Hepatocyte (in vitro differentiated cells): ENCODE measurements around the gene FAM124A. TPM values are rescaled to one million over a fixed set of nuclear protein-coding genes. Genes with fewer than 3 reads are reported as not detected.

Source experiments
- DNase-seq: peaks from one replicate; pipeline ENCODE4 v3.0.0-alpha.2; 2016; ENCODE audit warnings: low spot score
- H2AFZ ChIP-seq: fragments of 200-600 bp; sonication (generic); 2 replicates; pipeline ENCODE4 v1.6.0; 2016; ENCODE audit warnings: antibody characterized with exemption, mild to moderate bottlenecking
- H3K27ac ChIP-seq: fragments of 200-600 bp; sonication (generic); 2 replicates; pipeline ENCODE4 v1.5.1; 2016; ENCODE audit warnings: mild to moderate bottlenecking
- H3K27me3 ChIP-seq: fragments of 200-600 bp; sonication (generic); 2 replicates; pipeline ENCODE4 v1.6.1; 2016
- H3K36me3 ChIP-seq: fragments of 200-600 bp; sonication (generic); replicated peaks from 2 replicates; pipeline ENCODE4 v1.5.1; 2016; ENCODE audit warnings: low read depth; ENCODE audit not compliant: insufficient read depth
- H3K4me1 ChIP-seq: fragments of 200-600 bp; sonication (generic); 2 replicates; pipeline ENCODE4 v1.5.1; 2016; ENCODE audit warnings: mild to moderate bottlenecking, moderate library complexity; ENCODE audit not compliant: insufficient read depth
- H3K4me2 ChIP-seq: fragments of 200-600 bp; sonication (generic); 2 replicates; pipeline ENCODE4 v1.6.0; 2016
- H3K4me3 ChIP-seq: fragments of 200-600 bp; sonication (generic); 2 replicates; pipeline ENCODE4 v1.5.1; 2016; ENCODE audit warnings: mild to moderate bottlenecking
- H3K79me2 ChIP-seq: fragments of 200-600 bp; sonication (generic); 2 replicates; pipeline ENCODE4 v1.6.0; 2017; ENCODE audit warnings: mild to moderate bottlenecking
- H3K9me2 ChIP-seq: fragments of 200-600 bp; sonication (generic); replicated peaks from 2 replicates; pipeline ENCODE4 v1.6.0; 2017; ENCODE audit warnings: mild to moderate bottlenecking; ENCODE audit not compliant: insufficient read depth
- H3K9me3 ChIP-seq: fragments of 200-600 bp; sonication (generic); 2 replicates; pipeline ENCODE4 v1.5.1; 2016; ENCODE audit warnings: low read depth, mild to moderate bottlenecking
- H4K20me1 ChIP-seq: fragments of 200-600 bp; sonication (generic); 2 replicates; pipeline ENCODE4 v1.6.0; 2016; ENCODE audit warnings: mild to moderate bottlenecking; ENCODE audit not compliant: insufficient read depth, poor library complexity, severe bottlenecking
- EZH2 ChIP-seq: fragments of 200-600 bp; sonication (generic); IDR thresholded peaks from 2 replicates; pipeline ENCODE4 v1.6.1; 2016; ENCODE audit warnings: antibody characterized with exemption, mild to moderate bottlenecking, borderline replicate concordance
- EZH2phosphoT487 ChIP-seq: fragments of 200-600 bp; sonication (generic); IDR thresholded peaks from one replicate; pipeline ENCODE4 v1.6.1; 2018; ENCODE audit warnings: antibody characterized with exemption, mild to moderate bottlenecking, low read depth, moderate library complexity; ENCODE audit not compliant: unreplicated experiment, severe bottlenecking
- WGBS: methylation state at CpG from one replicate; pipeline ENCODE4 v1.1.6; 2016; ENCODE audit warnings: low lambda C conversion rate; ENCODE audit errors: missing lambda C conversion rate; 5-methylcytosine and 5-hydroxymethylcytosine counted together
- polyA plus RNA-seq: library from polyadenylated mRNA; unstranded; fragments of >200 nt; fragmentation: Nextera tagmentation; extraction: Ambion mirVana; gene quantifications from 2 replicates; pipeline ENCODE4 v1.2.1, GENCODE V29; 2016
- total RNA-seq: library from RNA; depleted of rRNA; stranded (reverse); fragments of >200 nt; gene quantifications from 2 replicates; pipeline ENCODE4 v1.2.3, GENCODE V29; 2014
- TF ChIP-seq, protein P1 (sequence below): fragments of 200-600 bp; sonication (generic); IDR thresholded peaks from 2 replicates; pipeline ENCODE4 v1.5.1; 2016; ENCODE audit warnings: antibody characterized with exemption, mild to moderate bottlenecking; ENCODE audit not compliant: poor library complexity

FAM124A gene
- total and polyA plus RNA-seq, 2 experiments from 2014 or later: 0.60 to 1.7 TPM

DNA sequence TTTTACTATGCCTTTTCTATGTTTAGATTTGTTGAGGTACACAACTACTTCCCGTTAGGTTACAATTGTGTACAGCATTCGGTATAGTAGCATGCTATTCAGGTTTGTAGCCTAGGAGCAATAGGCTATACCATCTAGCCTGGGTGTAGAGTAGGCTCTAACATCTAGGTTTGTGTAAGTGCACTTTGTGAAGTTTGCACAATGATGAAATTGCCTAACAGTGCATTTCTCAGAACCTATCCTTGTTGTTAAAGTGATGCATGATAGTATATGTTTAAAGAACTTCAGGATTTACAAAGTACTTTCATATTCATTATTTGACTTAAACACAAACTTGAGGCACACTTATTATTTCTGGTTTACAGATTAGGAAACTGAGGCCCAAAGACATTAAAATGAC lies 105.8 kb downstream of the FAM124A start:
- H3K9me3 ChIP-seq: no peaks in the 10 kb centered on the region
- TF ChIP-seq, protein P1, sequence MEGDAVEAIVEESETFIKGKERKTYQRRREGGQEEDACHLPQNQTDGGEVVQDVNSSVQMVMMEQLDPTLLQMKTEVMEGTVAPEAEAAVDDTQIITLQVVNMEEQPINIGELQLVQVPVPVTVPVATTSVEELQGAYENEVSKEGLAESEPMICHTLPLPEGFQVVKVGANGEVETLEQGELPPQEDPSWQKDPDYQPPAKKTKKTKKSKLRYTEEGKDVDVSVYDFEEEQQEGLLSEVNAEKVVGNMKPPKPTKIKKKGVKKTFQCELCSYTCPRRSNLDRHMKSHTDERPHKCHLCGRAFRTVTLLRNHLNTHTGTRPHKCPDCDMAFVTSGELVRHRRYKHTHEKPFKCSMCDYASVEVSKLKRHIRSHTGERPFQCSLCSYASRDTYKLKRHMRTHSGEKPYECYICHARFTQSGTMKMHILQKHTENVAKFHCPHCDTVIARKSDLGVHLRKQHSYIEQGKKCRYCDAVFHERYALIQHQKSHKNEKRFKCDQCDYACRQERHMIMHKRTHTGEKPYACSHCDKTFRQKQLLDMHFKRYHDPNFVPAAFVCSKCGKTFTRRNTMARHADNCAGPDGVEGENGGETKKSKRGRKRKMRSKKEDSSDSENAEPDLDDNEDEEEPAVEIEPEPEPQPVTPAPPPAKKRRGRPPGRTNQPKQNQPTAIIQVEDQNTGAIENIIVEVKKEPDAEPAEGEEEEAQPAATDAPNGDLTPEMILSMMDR: no peak
- TF ChIP-seq EZH2: no peak
- no peak for TF ChIP-seq EZH2phosphoT487
- H3K4me3 ChIP-seq: no peak overlapping the region
- H3K9me2 ChIP-seq: no peaks in the 10 kb centered on the region
- no peak overlapping the region for H3K27ac ChIP-seq
- no peak overlapping the region for H2AFZ ChIP-seq
- 92% methylated on average over 2 of the region's 2 CpGs for WGBS
- H3K4me1 ChIP-seq: no peaks in the 10 kb centered on the region
- no peak overlapping the region for H3K4me2 ChIP-seq
- no peaks in the 10 kb centered on the region for H3K79me2 ChIP-seq
- no peak for DNase-seq
- no peaks in the 10 kb centered on the region for H4K20me1 ChIP-seq
- H3K27me3 ChIP-seq: no peaks in the 10 kb centered on the region
- H3K36me3 ChIP-seq: no peaks in the 10 kb centered on the region

DNA sequence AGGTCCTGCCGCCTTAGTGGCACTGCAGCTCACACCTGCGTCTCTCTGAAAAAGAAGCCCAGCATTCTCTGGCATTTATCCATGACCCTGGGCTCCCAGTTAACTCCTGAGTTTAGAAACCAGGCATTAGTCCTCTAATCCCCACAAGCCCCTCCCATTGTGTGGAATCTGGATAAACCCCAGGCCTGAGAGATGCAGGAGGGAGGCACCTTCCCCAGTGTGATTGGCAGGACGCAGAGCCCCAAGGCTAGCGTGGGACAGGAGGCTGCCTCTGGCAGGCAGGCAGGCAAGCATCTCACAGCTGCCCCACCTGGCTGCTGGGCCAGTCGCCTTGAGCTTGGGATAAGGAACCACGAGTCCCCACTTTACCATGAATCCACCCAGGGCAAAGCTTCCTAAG lies 106.3 kb downstream of the FAM124A start:
- Histone ChIP-seq H3K4me3 (no peak overlapping the region), H2AFZ (no peak overlapping the region), H3K9me2 (no peaks in the 10 kb centered on the region), H3K4me1 (no peaks in the 10 kb centered on the region), H3K27me3 (no peaks in the 10 kb centered on the region), H4K20me1 (no peaks in the 10 kb centered on the region), H3K79me2 (no peaks in the 10 kb centered on the region), H3K4me2 (no peak overlapping the region), H3K9me3 (no peaks in the 10 kb centered on the region), H3K36me3 (no peaks in the 10 kb centered on the region), H3K27ac (no peak overlapping the region)
- peak; percentile 16 for DNase-seq
- 54% methylated on average over 6 of the region's 6 CpGs for WGBS
- TF ChIP-seq EZH2phosphoT487 (no peak), EZH2 (no peak)
- TF ChIP-seq, protein P1: no peak

DNA sequence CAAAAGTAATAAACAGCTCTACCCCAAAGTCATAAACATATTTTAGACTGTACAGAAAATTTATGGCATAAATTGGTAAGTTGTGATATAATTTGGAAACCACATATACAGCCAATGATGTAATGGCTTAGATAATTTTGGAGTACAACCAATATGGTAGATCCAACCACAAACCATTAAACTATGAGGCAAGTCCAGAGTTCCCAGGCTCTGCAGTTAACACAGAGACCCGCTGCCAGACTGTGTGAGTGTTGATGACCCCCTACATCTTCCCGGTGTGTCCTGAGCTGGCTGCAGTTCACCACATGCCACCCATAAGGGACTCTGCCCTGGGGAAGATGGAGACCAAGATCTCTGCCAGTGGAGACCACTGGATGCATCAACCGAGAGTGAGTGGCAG lies 107.4 kb downstream of the FAM124A start:
- H3K9me2 ChIP-seq: no peaks in the 10 kb centered on the region
- H3K27ac ChIP-seq: no peak overlapping the region
- no peaks in the 10 kb centered on the region for H3K27me3 ChIP-seq
- whole genome bisulfite sequencing: 93% methylated on average over 3 of the region's 3 CpGs
- H3K4me3 ChIP-seq: no peak overlapping the region
- H3K9me3 ChIP-seq: no peaks in the 10 kb centered on the region
- no peak overlapping the region for H3K4me2 ChIP-seq
- no peaks in the 10 kb centered on the region for H3K79me2 ChIP-seq
- no peaks in the 10 kb centered on the region for H3K36me3 ChIP-seq
- DNase-seq: no peak
- H4K20me1 ChIP-seq: no peaks in the 10 kb centered on the region
- no peaks in the 10 kb centered on the region for H3K4me1 ChIP-seq
- TF ChIP-seq, protein P1: no peak
- TF ChIP-seq EZH2phosphoT487 (no peak), EZH2 (no peak)
- H2AFZ ChIP-seq: no peak overlapping the region

DNA sequence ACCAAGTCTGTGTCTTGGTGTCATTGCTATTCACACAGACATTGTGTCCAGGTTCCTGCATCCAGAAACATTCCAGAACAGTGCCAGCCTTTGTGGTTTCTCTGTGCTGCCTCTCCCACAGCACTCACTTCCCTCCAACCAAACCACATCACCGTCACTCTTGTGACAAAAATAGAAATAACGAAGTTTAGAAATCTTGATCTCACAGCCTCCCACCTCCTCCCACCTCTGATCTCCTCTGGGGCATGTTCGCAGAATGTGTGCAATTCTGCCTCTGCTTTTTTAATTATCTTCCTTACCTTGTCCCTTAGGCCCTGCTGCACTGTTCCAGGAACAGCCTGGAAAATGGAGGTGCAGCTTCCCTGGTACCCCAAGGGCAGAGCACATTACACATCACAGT lies 108.6 kb downstream of the FAM124A start:
- Histone ChIP-seq H3K9me3 (no peaks in the 10 kb centered on the region), H4K20me1 (no peaks in the 10 kb centered on the region), H3K4me2 (no peak overlapping the region), H3K4me1 (no peaks in the 10 kb centered on the region), H3K36me3 (no peaks in the 10 kb centered on the region), H3K9me2 (no peaks in the 10 kb centered on the region), H3K27me3 (no peaks in the 10 kb centered on the region), H3K4me3 (no peak overlapping the region), H2AFZ (no peak overlapping the region), H3K27ac (no peak overlapping the region), H3K79me2 (no peaks in the 10 kb centered on the region)
- WGBS: 94% methylated on average over 3 of the region's 3 CpGs
- no peak for DNase-seq
- TF ChIP-seq, protein P1: no peak
- no peak for TF ChIP-seq EZH2
- TF ChIP-seq EZH2phosphoT487: no peak
